ENCODE results near the gene PYCR2. TPM values are rescaled to one million over a fixed set of nuclear protein-coding genes. Genes with fewer than 3 reads are reported as not detected.
A peak's percentile ranks its signal among the peaks of the same experiment; 100 is the strongest.

The PYCR2 gene
- total RNA-seq, 2 experiments from 2014 or later = 136 to 181 TPM

GRCh38 chr1:225883616-225884265, 40.3 kb downstream of the PYCR2 start:
- intact Hi-C loops (cut with micrococcal nuclease; ENCODE audit: unreplicated experiment) = loop anchor here (2.0 kb wide), 1 partner anchor 59 kb away; no protein-coding TSS in a partner anchor
- H3K9me2 ChIP-seq (ENCODE audit: insufficient read depth, low read length) = no peaks in the 10 kb centered on the region
- H4K20me1 ChIP-seq (ENCODE audit: insufficient read depth, low read length) = no peaks in the 10 kb centered on the region
- no peaks in the 10 kb centered on the region for H3K79me2 ChIP-seq (ENCODE audit: insufficient read depth, low read depth, low read length)
- TF ChIP-seq, protein P1, sequence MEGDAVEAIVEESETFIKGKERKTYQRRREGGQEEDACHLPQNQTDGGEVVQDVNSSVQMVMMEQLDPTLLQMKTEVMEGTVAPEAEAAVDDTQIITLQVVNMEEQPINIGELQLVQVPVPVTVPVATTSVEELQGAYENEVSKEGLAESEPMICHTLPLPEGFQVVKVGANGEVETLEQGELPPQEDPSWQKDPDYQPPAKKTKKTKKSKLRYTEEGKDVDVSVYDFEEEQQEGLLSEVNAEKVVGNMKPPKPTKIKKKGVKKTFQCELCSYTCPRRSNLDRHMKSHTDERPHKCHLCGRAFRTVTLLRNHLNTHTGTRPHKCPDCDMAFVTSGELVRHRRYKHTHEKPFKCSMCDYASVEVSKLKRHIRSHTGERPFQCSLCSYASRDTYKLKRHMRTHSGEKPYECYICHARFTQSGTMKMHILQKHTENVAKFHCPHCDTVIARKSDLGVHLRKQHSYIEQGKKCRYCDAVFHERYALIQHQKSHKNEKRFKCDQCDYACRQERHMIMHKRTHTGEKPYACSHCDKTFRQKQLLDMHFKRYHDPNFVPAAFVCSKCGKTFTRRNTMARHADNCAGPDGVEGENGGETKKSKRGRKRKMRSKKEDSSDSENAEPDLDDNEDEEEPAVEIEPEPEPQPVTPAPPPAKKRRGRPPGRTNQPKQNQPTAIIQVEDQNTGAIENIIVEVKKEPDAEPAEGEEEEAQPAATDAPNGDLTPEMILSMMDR (conservative IDR thresholded peaks at IDR 0.05; ENCODE audit: low read length) = peak; percentile 46; the same call in 1 of the 2 replicates
- no peak for TF ChIP-seq EZH2phosphoT487 (IDR thresholded peaks at IDR 0.05; ENCODE audit: borderline replicate concordance, low read depth, low read length)
- H3K27ac ChIP-seq (ENCODE audit: low read depth, low read length, poor library complexity, severe bottlenecking) = no peak overlapping the region
- H2AFZ ChIP-seq (ENCODE audit: low read length) = no peak overlapping the region
- POLR2A ChIA-PET = interaction anchor here (1.0 to 4.2 kb wide), 6 partner anchors 13 to 417 kb away, joined by 3 to 35 read pairs (median 6); partner anchors contain the start of genes PYCR2 and SRP9
- CTCF ChIA-PET (ENCODE audit: unreplicated experiment) = no interaction called here
- H3K9me3 ChIP-seq (ENCODE audit: low read length) = no peaks in the 10 kb centered on the region
- no TSS peak for BruUV-seq (replicated peaks)
- no peak overlapping the region for H3K4me3 ChIP-seq (ENCODE audit: low read depth, low read length, poor library complexity, severe bottlenecking)
- DNase-seq (ENCODE audit: low spot score) = no peak
- peaks cover 42% of the 10 kb centered on the region for H3K4me1 ChIP-seq (ENCODE audit: insufficient read depth, low read length, poor library complexity, severe bottlenecking)
- no peaks in the 10 kb centered on the region for H3K36me3 ChIP-seq (ENCODE audit: insufficient read depth, low read length)
- H3K4me2 ChIP-seq (ENCODE audit: low read length) = no peak overlapping the region

DNA sequence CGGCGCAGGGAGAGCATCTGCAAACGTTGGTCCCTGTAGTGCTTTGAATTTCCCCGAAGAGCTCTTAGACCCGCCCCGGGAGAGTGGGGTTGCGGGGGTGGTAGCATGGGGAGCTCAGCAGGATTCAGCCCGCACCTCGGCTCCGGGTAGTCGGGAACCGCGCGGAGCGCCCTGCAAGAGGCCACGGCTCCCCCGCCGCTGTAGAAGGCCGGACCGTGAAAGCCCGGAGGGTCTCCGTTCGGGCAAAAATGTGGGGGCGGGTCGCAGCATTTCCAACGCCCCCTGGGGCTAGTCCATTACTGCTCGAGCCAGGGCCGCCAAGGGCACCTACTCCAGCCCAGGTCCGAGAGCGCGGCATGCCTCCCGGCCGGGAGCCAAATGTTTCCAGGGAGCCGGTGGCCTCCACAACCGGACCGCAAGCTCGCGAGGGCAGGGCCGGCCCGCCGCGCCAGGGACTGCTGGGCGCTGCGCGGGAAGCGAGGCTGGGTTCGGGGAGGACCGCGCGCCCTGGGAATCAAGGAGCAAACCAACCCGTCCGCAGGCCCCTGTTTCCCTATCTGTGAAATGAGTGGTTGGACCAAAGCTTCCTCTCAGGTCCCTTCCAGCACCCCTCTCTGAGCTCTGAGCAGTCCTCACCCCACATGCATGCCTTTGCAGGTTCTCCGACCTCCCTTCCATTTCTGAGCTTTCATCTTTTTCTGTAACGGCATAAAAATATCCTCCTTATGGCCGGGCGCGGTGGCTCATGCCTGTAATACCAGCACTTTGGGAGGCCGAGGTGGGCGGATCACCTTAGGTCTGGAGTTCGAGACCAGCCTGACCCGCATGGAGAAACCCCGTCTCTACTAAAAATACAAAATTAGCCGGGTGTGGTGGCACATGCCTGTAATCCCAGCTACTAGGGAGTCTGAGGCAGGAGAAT, 41.1 kb downstream of the PYCR2 start:
- POLR2A ChIA-PET = interaction anchor here (0.6 to 4.2 kb wide), 15 partner anchors 9 to 416 kb away, joined by 3 to 35 read pairs (median 4); partner anchors contain the start of genes PYCR2, SDE2 and SRP9
- Histone ChIP-seq H3K27ac (ENCODE audit: low read depth, low read length, poor library complexity, severe bottlenecking) (no peak overlapping the region), H3K4me1 (ENCODE audit: insufficient read depth, low read length, poor library complexity, severe bottlenecking) (peaks cover 47% of the 10 kb centered on the region), H4K20me1 (ENCODE audit: insufficient read depth, low read length) (no peaks in the 10 kb centered on the region), H3K9me2 (ENCODE audit: insufficient read depth, low read length) (no peaks in the 10 kb centered on the region), H2AFZ (ENCODE audit: low read length) (peak overlapping the region; percentile 86), H3K4me2 (ENCODE audit: low read length) (peak overlapping the region; percentile 96), H3K4me3 (ENCODE audit: low read depth, low read length, poor library complexity, severe bottlenecking) (peak overlapping the region; percentile 83), H3K36me3 (ENCODE audit: insufficient read depth, low read length) (no peaks in the 10 kb centered on the region), H3K9me3 (ENCODE audit: low read length) (no peaks in the 10 kb centered on the region), H3K79me2 (ENCODE audit: insufficient read depth, low read depth, low read length) (no peaks in the 10 kb centered on the region)
- CTCF ChIA-PET (ENCODE audit: unreplicated experiment) = interaction anchor here (0.6 to 1.9 kb wide), 5 partner anchors 13 to 402 kb away, joined by 3 to 5 read pairs (median 3); no protein-coding TSS in a partner anchor
- TF ChIP-seq, protein P1 (conservative IDR thresholded peaks at IDR 0.05; ENCODE audit: low read length) = no peak
- no peak for TF ChIP-seq EZH2phosphoT487 (IDR thresholded peaks at IDR 0.05; ENCODE audit: borderline replicate concordance, low read depth, low read length)
- intact Hi-C loops (cut with micrococcal nuclease; ENCODE audit: unreplicated experiment) = loop anchor here (1.0 to 2.0 kb wide), 2 partner anchors 14 to 60 kb away; no protein-coding TSS in a partner anchor
- no peak for DNase-seq (ENCODE audit: low spot score)
- BruUV-seq (replicated peaks) = no TSS peak
